ENCODE data around the gene C21orf58. TPM values are rescaled to one million over a fixed set of nuclear protein-coding genes. Genes with fewer than 3 reads are reported as not detected.
A peak's percentile ranks its signal among the peaks of the same experiment; 100 is the strongest.
"Not testable (repeated sequence)": the region's sequence is repeated elsewhere in the genome, so short reads cannot be mapped to it uniquely, and the experiment has no call there.

Gene C21orf58
- total RNA-seq, 1 experiment from 2014 or later, result 20.3 TPM

- not testable (repeated sequence) for H3K9me3 ChIP-seq (replicated peaks); H3K27ac ChIP-seq; DNase-seq (ENCODE audit: low read depth in 1 of 2, low spot score in 2 of 2); H3K4me1 ChIP-seq (replicated peaks); H3K27me3 ChIP-seq (replicated peaks); H3K4me3 ChIP-seq
- peaks cover 87% of the 10 kb centered on the region for H3K36me3 ChIP-seq
These were observed 13.4 kb downstream of the C21orf58 start for GRCh38 chr21:46310260-46310659.

- DNase-seq (ENCODE audit: low read depth in 1 of 2, low spot score in 2 of 2), result no peak
- Histone ChIP-seq H3K36me3 (peaks cover 83% of the 10 kb centered on the region), H3K27ac (no peak overlapping the region), H3K4me3 (no peak overlapping the region), H3K4me1 (replicated peaks) (no peaks in the 10 kb centered on the region), H3K27me3 (replicated peaks) (no peaks in the 10 kb centered on the region), H3K9me3 (replicated peaks) (no peaks in the 10 kb centered on the region)
These were observed 15.2 kb downstream of the C21orf58 start for GRCh38 chr21:46308431-46308830.

GRCh38 chr21:46307625-46308024 is 16.0 kb downstream of the C21orf58 start:
- Histone ChIP-seq H3K4me1 (replicated peaks) (no peaks in the 10 kb centered on the region), H3K27me3 (replicated peaks) (no peaks in the 10 kb centered on the region), H3K4me3 (no peak overlapping the region), H3K36me3 (peaks cover 81% of the 10 kb centered on the region), H3K9me3 (replicated peaks) (no peaks in the 10 kb centered on the region), H3K27ac (no peak overlapping the region)
- no peak for DNase-seq (ENCODE audit: low read depth in 1 of 2, low spot score in 2 of 2)

GRCh38 chr21:46304955-46305354 is 18.7 kb downstream of the C21orf58 start:
- no peak overlapping the region for H3K27ac ChIP-seq
- peaks cover 83% of the 10 kb centered on the region for H3K36me3 ChIP-seq
- no peak for DNase-seq (ENCODE audit: low read depth in 1 of 2, low spot score in 2 of 2)
- no peaks in the 10 kb centered on the region for H3K27me3 ChIP-seq (replicated peaks)
- no peaks in the 10 kb centered on the region for H3K4me1 ChIP-seq (replicated peaks)
- no peak overlapping the region for H3K4me3 ChIP-seq
- no peaks in the 10 kb centered on the region for H3K9me3 ChIP-seq (replicated peaks)

- Histone ChIP-seq H3K27ac (no peak overlapping the region), H3K27me3 (replicated peaks) (no peaks in the 10 kb centered on the region), H3K9me3 (replicated peaks) (no peaks in the 10 kb centered on the region), H3K4me3 (no peak overlapping the region), H3K36me3 (peaks cover 83% of the 10 kb centered on the region), H3K4me1 (replicated peaks) (no peaks in the 10 kb centered on the region)
- no peak for DNase-seq (ENCODE audit: low read depth in 1 of 2, low spot score in 2 of 2)
These were observed 19.2 kb downstream of the C21orf58 start for GRCh38 chr21:46304437-46304836.

- no peaks in the 10 kb centered on the region for H3K9me3 ChIP-seq (replicated peaks)
- no peaks in the 10 kb centered on the region for H3K4me1 ChIP-seq (replicated peaks)
- peaks cover 66% of the 10 kb centered on the region for H3K36me3 ChIP-seq
- no peaks in the 10 kb centered on the region for H3K27me3 ChIP-seq (replicated peaks)
- H3K4me3 ChIP-seq, result no peak overlapping the region
- H3K27ac ChIP-seq, result no peak overlapping the region
- DNase-seq (ENCODE audit: low read depth in 1 of 2, low spot score in 2 of 2), result no peak
These were observed 21.9 kb downstream of the C21orf58 start for GRCh38 chr21:46301759-46302158.

- Histone ChIP-seq H3K4me3 (no peak overlapping the region), H3K4me1 (replicated peaks) (peaks cover 14% of the 10 kb centered on the region), H3K36me3 (peaks cover 44% of the 10 kb centered on the region), H3K9me3 (replicated peaks) (no peaks in the 10 kb centered on the region), H3K27me3 (replicated peaks) (no peaks in the 10 kb centered on the region), H3K27ac (no peak overlapping the region)
- no peak for DNase-seq (ENCODE audit: low read depth in 1 of 2, low spot score in 2 of 2)
These were observed 24.5 kb downstream of the C21orf58 start for GRCh38 chr21:46299167-46299566.

- DNase-seq (ENCODE audit: low read depth in 1 of 2, low spot score in 2 of 2), result no peak
These were observed 26.1 kb downstream of the C21orf58 start for GRCh38 chr21:46297338-46298271.

GRCh38 chr21:46295996-46296752 is 27.5 kb downstream of the C21orf58 start:
- H3K27me3 ChIP-seq (replicated peaks), result no peaks in the 10 kb centered on the region

More at GRCh38 chr21:46297338-46298271, 26.1 kb downstream of the C21orf58 start:
- H3K27ac ChIP-seq, result no peak overlapping the region
- H3K36me3 ChIP-seq, result peaks cover 35% of the 10 kb centered on the region
- peaks cover 14% of the 10 kb centered on the region for H3K4me1 ChIP-seq (replicated peaks)
- H3K4me3 ChIP-seq, result no peak overlapping the region
- H3K27me3 ChIP-seq (replicated peaks), result no peaks in the 10 kb centered on the region
- no peaks in the 10 kb centered on the region for H3K9me3 ChIP-seq (replicated peaks)

GRCh38 chr21:46295177-46295770 is 28.4 kb downstream of the C21orf58 start:
- Histone ChIP-seq H3K9me3 (replicated peaks) (no peaks in the 10 kb centered on the region), H3K4me3 (no peak overlapping the region), H3K36me3 (peaks cover 28% of the 10 kb centered on the region), H3K27ac (peak overlapping the region; percentile 49), H3K27me3 (replicated peaks) (no peaks in the 10 kb centered on the region), H3K4me1 (replicated peaks) (peaks cover 14% of the 10 kb centered on the region)
- peak in 1 of 2 experiments; percentile 12 for DNase-seq (ENCODE audit: low read depth in 1 of 2, low spot score in 2 of 2)

More at GRCh38 chr21:46295996-46296752, 27.5 kb downstream of the C21orf58 start:
- no peak for DNase-seq (ENCODE audit: low read depth in 1 of 2, low spot score in 2 of 2)
- Histone ChIP-seq H3K4me1 (replicated peaks) (peaks cover 14% of the 10 kb centered on the region), H3K36me3 (peaks cover 33% of the 10 kb centered on the region), H3K9me3 (replicated peaks) (no peaks in the 10 kb centered on the region), H3K4me3 (no peak overlapping the region), H3K27ac (no peak overlapping the region)

GRCh38 chr21:46294647-46295176 is 29.0 kb downstream of the C21orf58 start:
- DNase-seq (ENCODE audit: low read depth in 1 of 2, low spot score in 2 of 2), result peak; percentile 63 to 65
- no peaks in the 10 kb centered on the region for H3K27me3 ChIP-seq (replicated peaks)
- no peak overlapping the region for H3K4me3 ChIP-seq
- peaks cover 22% of the 10 kb centered on the region for H3K36me3 ChIP-seq
- peak overlapping the region; percentile 49 for H3K27ac ChIP-seq
- H3K4me1 ChIP-seq (replicated peaks), result peaks cover 14% of the 10 kb centered on the region
- no peaks in the 10 kb centered on the region for H3K9me3 ChIP-seq (replicated peaks)

GRCh38 chr21:46291561-46291960 is 32.1 kb downstream of the C21orf58 start:
- H3K27ac ChIP-seq, result no peak overlapping the region
- H3K36me3 ChIP-seq, result peaks cover 17% of the 10 kb centered on the region
- no peaks in the 10 kb centered on the region for H3K27me3 ChIP-seq (replicated peaks)
- no peak overlapping the region for H3K4me3 ChIP-seq
- DNase-seq (ENCODE audit: low read depth in 1 of 2, low spot score in 2 of 2), result no peak
- peaks cover 20% of the 10 kb centered on the region for H3K4me1 ChIP-seq (replicated peaks)
- no peaks in the 10 kb centered on the region for H3K9me3 ChIP-seq (replicated peaks)

- H3K4me1 ChIP-seq (replicated peaks), result peaks cover 15% of the 10 kb centered on the region
- no peak overlapping the region for H3K4me3 ChIP-seq
- no peak for DNase-seq (ENCODE audit: low read depth in 1 of 2, low spot score in 2 of 2)
- H3K36me3 ChIP-seq, result peaks cover 28% of the 10 kb centered on the region
- no peaks in the 10 kb centered on the region for H3K27me3 ChIP-seq (replicated peaks)
- no peak overlapping the region for H3K27ac ChIP-seq
- H3K9me3 ChIP-seq (replicated peaks), result no peaks in the 10 kb centered on the region
These were observed 34.0 kb downstream of the C21orf58 start for GRCh38 chr21:46289655-46290179.

All from SJSA1 (cell line).